ENCODE data around the gene SLC25A21.

GRCh38 chr14:36773558-36773957 is 398.8 kb downstream of the SLC25A21 start:
- no peak for TF ChIP-seq ELK1 (IDR thresholded peaks at IDR 0.05; ENCODE audit: low read depth, low read length)
- TF ChIP-seq CTCF (IDR thresholded peaks at IDR 0.05): no peak
- TF ChIP-seq POLR2A (IDR thresholded peaks at IDR 0.05; ENCODE audit: low read length): no peak
- no peak for TF ChIP-seq RCOR1 (IDR thresholded peaks at IDR 0.05; ENCODE audit: low read depth, low read length)
- no peak for TF ChIP-seq MAX (IDR thresholded peaks at IDR 0.05)
- no peak for TF ChIP-seq BHLHE40 (IDR thresholded peaks at IDR 0.05; ENCODE audit: low read depth, low read length)
- no peak for TF ChIP-seq RAD21 (conservative IDR thresholded peaks at IDR 0.05 in 1 of 2, IDR thresholded peaks at IDR 0.05 in 1 of 2)
- TF ChIP-seq FOSL2 (IDR thresholded peaks at IDR 0.05): no peak
- TF ChIP-seq FOSL2 (CRISPR knock-in tag; IDR thresholded peaks at IDR 0.05): no peak
- TF ChIP-seq HOXB5 (CRISPR knock-in tag; IDR thresholded peaks at IDR 0.05): no peak
- no peak for TF ChIP-seq MYC (IDR thresholded peaks at IDR 0.05; ENCODE audit: borderline replicate concordance, low read length)
- TF ChIP-seq USF2 (IDR thresholded peaks at IDR 0.05): no peak
